ENCODE results near the gene EIF5.

GRCh38 chr14:103315941-103316340, 18.1 kb upstream of the EIF5 start:
- TF ChIP-seq CTCF (IDR thresholded peaks at IDR 0.05) (no peak), POLR2A (IDR thresholded peaks at IDR 0.05) (no peak), EP300 (IDR thresholded peaks at IDR 0.05) (no peak)
